Measurements from ENCODE around the gene PHETA1. TPM values are rescaled to one million over a fixed set of nuclear protein-coding genes. Genes with fewer than 3 reads are reported as not detected.
A peak's percentile ranks its signal among the peaks of the same experiment; 100 is the strongest.

The PHETA1 gene
- total RNA-seq, 1 experiment from 2014 or later = 16.3 TPM

DNA sequence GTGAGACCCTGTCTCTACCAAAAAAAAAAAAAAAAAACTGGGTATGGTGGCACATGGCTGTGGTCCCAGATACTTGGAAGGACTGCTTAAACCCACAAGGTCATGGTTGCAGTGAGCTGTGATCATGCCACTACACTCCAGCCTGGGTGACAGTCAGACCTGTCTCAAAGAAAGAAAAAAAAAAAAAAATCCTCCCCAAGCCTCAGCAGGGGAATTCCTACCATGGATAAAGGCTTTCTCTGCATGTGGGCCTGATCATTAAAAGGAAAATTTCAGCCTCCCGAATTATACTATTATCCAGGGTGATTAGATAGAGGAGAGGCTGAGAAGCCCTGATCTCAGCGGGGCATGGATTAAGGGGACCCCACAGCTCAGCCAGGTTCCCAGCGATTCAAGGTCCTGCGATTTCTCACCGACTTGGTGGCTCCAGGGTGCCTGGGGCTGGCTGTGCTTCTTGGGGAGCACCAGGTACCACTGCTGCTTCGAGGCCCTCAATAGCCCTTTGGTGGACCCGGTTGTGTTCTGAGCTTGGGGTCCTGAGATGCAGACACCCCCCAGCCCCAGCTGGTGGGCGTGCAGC, 42.4 kb upstream of the PHETA1 start:
- no TSS peak for BruUV-seq (replicated peaks)
- in situ Hi-C loops (cut with HindIII; ENCODE audit: low pct_unique_long_range_greater_than_20kb, low sequenced_read_pairs) = no loop called here
- ATAC-seq (no peak), DNase-seq (ENCODE audit: low read depth, low spot score) (no peak)
- Histone ChIP-seq H3K36me3 (ENCODE audit: control insufficient read depth, insufficient read depth, low read length) (no peaks in the 10 kb centered on the region; the same call in 1 of the 2 replicates), H3K4me1 (ENCODE audit: control insufficient read depth, insufficient read depth, low read length) (peaks cover 73% of the 10 kb centered on the region), H3K4me3 (ENCODE audit: low read depth in 2 of 2, low read length in 2 of 2) (no peak overlapping the region), H3K9me3 (ENCODE audit: control insufficient read depth, insufficient read depth, low read depth, low read length) (no peaks in the 10 kb centered on the region), H3K27ac (ENCODE audit: low read length) (peak overlapping the region; percentile 95), H3K27me3 (ENCODE audit: control insufficient read depth, insufficient read depth, low read length) (no peaks in the 10 kb centered on the region)
- ChIA-PET CTCF (interaction anchor here (0.6 to 1.2 kb wide), 2 partner anchors 17 to 40 kb away, joined by 3 read pairs; no protein-coding TSS in a partner anchor), POLR2A (interaction anchor here (0.6 kb wide), 1 partner anchor 10 kb away, joined by 4 read pairs; no protein-coding TSS in a partner anchor)
- intact Hi-C loops (cut with micrococcal nuclease; ENCODE audit: unreplicated experiment) = no loop called here
- TF ChIP-seq POLR2AphosphoS5 (IDR thresholded peaks at IDR 0.05; ENCODE audit: low read depth, low read length) (no peak), SIN3A (IDR thresholded peaks at IDR 0.05; ENCODE audit: borderline replicate concordance, insufficient read depth, low read depth, low read length) (no peak), TCF7L2 (IDR thresholded peaks at IDR 0.05; ENCODE audit: low read depth, low read length) (no peak), REST (IDR thresholded peaks at IDR 0.05; ENCODE audit: insufficient read depth in 1 of 2, low read depth in 2 of 2, low read length in 1 of 2) (no peak)
- TF ChIP-seq, protein P1, sequence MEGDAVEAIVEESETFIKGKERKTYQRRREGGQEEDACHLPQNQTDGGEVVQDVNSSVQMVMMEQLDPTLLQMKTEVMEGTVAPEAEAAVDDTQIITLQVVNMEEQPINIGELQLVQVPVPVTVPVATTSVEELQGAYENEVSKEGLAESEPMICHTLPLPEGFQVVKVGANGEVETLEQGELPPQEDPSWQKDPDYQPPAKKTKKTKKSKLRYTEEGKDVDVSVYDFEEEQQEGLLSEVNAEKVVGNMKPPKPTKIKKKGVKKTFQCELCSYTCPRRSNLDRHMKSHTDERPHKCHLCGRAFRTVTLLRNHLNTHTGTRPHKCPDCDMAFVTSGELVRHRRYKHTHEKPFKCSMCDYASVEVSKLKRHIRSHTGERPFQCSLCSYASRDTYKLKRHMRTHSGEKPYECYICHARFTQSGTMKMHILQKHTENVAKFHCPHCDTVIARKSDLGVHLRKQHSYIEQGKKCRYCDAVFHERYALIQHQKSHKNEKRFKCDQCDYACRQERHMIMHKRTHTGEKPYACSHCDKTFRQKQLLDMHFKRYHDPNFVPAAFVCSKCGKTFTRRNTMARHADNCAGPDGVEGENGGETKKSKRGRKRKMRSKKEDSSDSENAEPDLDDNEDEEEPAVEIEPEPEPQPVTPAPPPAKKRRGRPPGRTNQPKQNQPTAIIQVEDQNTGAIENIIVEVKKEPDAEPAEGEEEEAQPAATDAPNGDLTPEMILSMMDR (IDR thresholded peaks at IDR 0.05) = no peak

- Histone ChIP-seq H3K9me3 (ENCODE audit: control insufficient read depth, insufficient read depth, low read depth, low read length) (no peaks in the 10 kb centered on the region), H3K4me1 (ENCODE audit: control insufficient read depth, insufficient read depth, low read length) (peaks cover 73% of the 10 kb centered on the region), H3K27me3 (ENCODE audit: control insufficient read depth, insufficient read depth, low read length) (no peaks in the 10 kb centered on the region), H3K36me3 (ENCODE audit: control insufficient read depth, insufficient read depth, low read length) (no peaks in the 10 kb centered on the region; the same call in 1 of the 2 replicates), H3K27ac (ENCODE audit: low read length) (peak overlapping the region; percentile 95), H3K4me3 (ENCODE audit: low read depth in 2 of 2, low read length in 2 of 2) (peak overlapping the region in 1 of 2 experiments; percentile 89; a peak in 2 of 4 replicates)
- BruUV-seq (replicated peaks) = no TSS peak
- ATAC-seq (no peak), DNase-seq (ENCODE audit: low read depth, low spot score) (no peak)
- TF ChIP-seq TCF7L2 (IDR thresholded peaks at IDR 0.05; ENCODE audit: low read depth, low read length) (no peak), SIN3A (IDR thresholded peaks at IDR 0.05; ENCODE audit: borderline replicate concordance, insufficient read depth, low read depth, low read length) (no peak), REST (IDR thresholded peaks at IDR 0.05; ENCODE audit: insufficient read depth in 1 of 2, low read depth in 2 of 2, low read length in 1 of 2) (no peak), POLR2AphosphoS5 (IDR thresholded peaks at IDR 0.05; ENCODE audit: low read depth, low read length) (no peak)
- TF ChIP-seq, protein P1 (IDR thresholded peaks at IDR 0.05) = no peak
- CTCF ChIA-PET = interaction anchor here (0.6 kb wide), 1 partner anchor 18 kb away, joined by 3 read pairs; no protein-coding TSS in a partner anchor
- POLR2A ChIA-PET = no interaction called here
- intact Hi-C loops (cut with micrococcal nuclease; ENCODE audit: unreplicated experiment) = no loop called here
- in situ Hi-C loops (cut with HindIII; ENCODE audit: low pct_unique_long_range_greater_than_20kb, low sequenced_read_pairs) = no loop called here
Measured at GRCh38 chr12:111410431-111411184, 41.7 kb upstream of the PHETA1 start.

Measured in Panc1 (cell line).